Fibroblast of lung (primary cell): ENCODE results near the gene ACTRT2.

ENCODE experiments used
- CTCF ChIP-seq, 2 donors: IDR thresholded peaks in 1 of 2; conservative IDR thresholded peaks in 1 of 2; 1 replicate in 1 of 2; 2 replicates in 1 of 2; pipeline ENCODE4 v1.5.1; 2011 to 2012; ENCODE audit warnings: low read length in 2 of 2, control low read depth in 1 of 2, inconsistent platforms in 1 of 2, low read depth in 1 of 2, mild to moderate bottlenecking in 1 of 2
- EZH2 ChIP-seq: IDR thresholded peaks from 2 replicates; pipeline ENCODE4 v1.5.1; 2012; ENCODE audit warnings: low read length, control low read depth, mild to moderate bottlenecking; ENCODE audit errors: missing control alignments

GRCh38 chr1:2983706-2984398, 37.4 kb upstream of the ACTRT2 start:
- TF ChIP-seq CTCF (conservative IDR thresholded peaks at IDR 0.05 in 1 of 2, IDR thresholded peaks at IDR 0.05 in 1 of 2; ENCODE audit: low read depth in 1 of 2, low read length in 2 of 2) = no peak
- TF ChIP-seq EZH2 = no peak
